Chondrocyte (in vitro differentiated cells): ENCODE data around the gene CDH18. TPM values are rescaled to one million over a fixed set of nuclear protein-coding genes. Genes with fewer than 3 reads are reported as not detected.

Experiments used
- DNase-seq: peaks from one replicate; pipeline ENCODE4 v3.0.0; 2021; ENCODE audit warnings: mixed read lengths, low spot score
- H3K27ac Mint-ChIP-seq: one replicate; pipeline ENCODE4 v1.8.0; 2021; ENCODE audit warnings: mild to moderate bottlenecking, moderate library complexity, mixed read lengths; ENCODE audit not compliant: unreplicated experiment
- H3K27me3 Mint-ChIP-seq: 2 replicates; pipeline ENCODE4 v1.8.0; 2021; ENCODE audit warnings: low read depth, mixed read lengths
- H3K36me3 Mint-ChIP-seq: 2 replicates; pipeline ENCODE4 v1.8.0; 2021; ENCODE audit warnings: low read depth, mixed read lengths
- H3K4me1 Mint-ChIP-seq: 2 replicates; pipeline ENCODE4 v1.8.0; 2021; ENCODE audit warnings: low read depth, mild to moderate bottlenecking, mixed read lengths
- H3K4me3 Mint-ChIP-seq: one replicate; pipeline ENCODE4 v1.8.0; 2021; ENCODE audit warnings: mild to moderate bottlenecking, moderate library complexity, mixed read lengths; ENCODE audit not compliant: unreplicated experiment
- H3K9me3 Mint-ChIP-seq: 2 replicates; pipeline ENCODE4 v1.8.0; 2021; ENCODE audit warnings: low read depth, mixed read lengths
- CTCF ChIP-seq: fragments of 200-600 bp; sonication (generic); IDR thresholded peaks from 2 replicates; pipeline ENCODE4 v1.5.0; 2021; ENCODE audit warnings: antibody characterized with exemption, mild to moderate bottlenecking, moderate library complexity
- total RNA-seq: library from RNA; stranded (reverse); gene quantifications from 3 replicates; pipeline ENCODE4 v1.2.1, GENCODE V29; 2021

The CDH18 gene
- total RNA-seq, 1 donor from 2014 or later: not detected

- Mint-ChIP-seq H3K27me3 (peaks cover 34% of the 10 kb centered on the region), H3K4me3 (no peak overlapping the region), H3K4me1 (no peaks in the 10 kb centered on the region), H3K27ac (no peak overlapping the region), H3K36me3 (no peaks in the 10 kb centered on the region), H3K9me3 (no peaks in the 10 kb centered on the region)
- no peak for DNase-seq
- no peak for TF ChIP-seq CTCF
Measured at GRCh38 chr5:19977099-19977498, 10.9 kb downstream of the CDH18 start.

GRCh38 chr5:19975795-19976194, 12.2 kb downstream of the CDH18 start:
- H3K4me3 Mint-ChIP-seq: no peak overlapping the region
- H3K9me3 Mint-ChIP-seq: no peaks in the 10 kb centered on the region
- H3K36me3 Mint-ChIP-seq: no peaks in the 10 kb centered on the region
- H3K27me3 Mint-ChIP-seq: peaks cover 31% of the 10 kb centered on the region
- no peak overlapping the region for H3K27ac Mint-ChIP-seq
- TF ChIP-seq CTCF: no peak
- H3K4me1 Mint-ChIP-seq: no peaks in the 10 kb centered on the region
- no peak for DNase-seq

DNA sequence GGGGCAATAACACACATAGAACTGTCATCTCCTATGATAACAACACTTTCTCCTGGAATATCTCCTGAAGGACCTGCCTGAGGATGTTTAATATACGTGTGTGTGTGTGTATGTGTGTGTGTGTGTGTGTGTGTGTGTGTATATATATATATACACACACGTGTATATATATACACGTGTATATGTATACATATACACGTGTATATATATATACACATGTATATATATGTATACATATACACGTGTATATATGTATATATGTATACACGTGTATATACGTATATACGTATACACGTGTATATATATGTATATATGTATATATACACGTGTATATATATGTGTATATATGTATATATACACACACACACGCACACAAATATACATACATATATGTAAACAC, 27.5 kb downstream of the CDH18 start:
- Mint-ChIP-seq H3K9me3 (no peaks in the 10 kb centered on the region), H3K4me3 (no peak overlapping the region), H3K4me1 (no peaks in the 10 kb centered on the region), H3K27me3 (peaks cover 6% of the 10 kb centered on the region), H3K27ac (no peak overlapping the region), H3K36me3 (no peaks in the 10 kb centered on the region)
- no peak for DNase-seq
- TF ChIP-seq CTCF: no peak

GRCh38 chr5:19959830-19960384, 28.1 kb downstream of the CDH18 start:
- no peak overlapping the region for H3K4me3 Mint-ChIP-seq
- H3K27me3 Mint-ChIP-seq: peaks cover 10% of the 10 kb centered on the region
- no peaks in the 10 kb centered on the region for H3K9me3 Mint-ChIP-seq
- H3K4me1 Mint-ChIP-seq: no peaks in the 10 kb centered on the region
- no peaks in the 10 kb centered on the region for H3K36me3 Mint-ChIP-seq
- no peak for DNase-seq
- TF ChIP-seq CTCF: no peak
- H3K27ac Mint-ChIP-seq: no peak overlapping the region

- no peak for TF ChIP-seq CTCF
- no peaks in the 10 kb centered on the region for H3K36me3 Mint-ChIP-seq
- peaks cover 18% of the 10 kb centered on the region for H3K27me3 Mint-ChIP-seq
- H3K4me1 Mint-ChIP-seq: no peaks in the 10 kb centered on the region
- no peak overlapping the region for H3K4me3 Mint-ChIP-seq
- no peak overlapping the region for H3K27ac Mint-ChIP-seq
- DNase-seq: no peak
- no peaks in the 10 kb centered on the region for H3K9me3 Mint-ChIP-seq
Measured at GRCh38 chr5:19950897-19951296, 37.1 kb downstream of the CDH18 start.
